Measurements from ENCODE around the gene BCAR3.
A peak's percentile ranks its signal among the peaks of the same experiment; 100 is the strongest.

BCAR3 gene

DNA sequence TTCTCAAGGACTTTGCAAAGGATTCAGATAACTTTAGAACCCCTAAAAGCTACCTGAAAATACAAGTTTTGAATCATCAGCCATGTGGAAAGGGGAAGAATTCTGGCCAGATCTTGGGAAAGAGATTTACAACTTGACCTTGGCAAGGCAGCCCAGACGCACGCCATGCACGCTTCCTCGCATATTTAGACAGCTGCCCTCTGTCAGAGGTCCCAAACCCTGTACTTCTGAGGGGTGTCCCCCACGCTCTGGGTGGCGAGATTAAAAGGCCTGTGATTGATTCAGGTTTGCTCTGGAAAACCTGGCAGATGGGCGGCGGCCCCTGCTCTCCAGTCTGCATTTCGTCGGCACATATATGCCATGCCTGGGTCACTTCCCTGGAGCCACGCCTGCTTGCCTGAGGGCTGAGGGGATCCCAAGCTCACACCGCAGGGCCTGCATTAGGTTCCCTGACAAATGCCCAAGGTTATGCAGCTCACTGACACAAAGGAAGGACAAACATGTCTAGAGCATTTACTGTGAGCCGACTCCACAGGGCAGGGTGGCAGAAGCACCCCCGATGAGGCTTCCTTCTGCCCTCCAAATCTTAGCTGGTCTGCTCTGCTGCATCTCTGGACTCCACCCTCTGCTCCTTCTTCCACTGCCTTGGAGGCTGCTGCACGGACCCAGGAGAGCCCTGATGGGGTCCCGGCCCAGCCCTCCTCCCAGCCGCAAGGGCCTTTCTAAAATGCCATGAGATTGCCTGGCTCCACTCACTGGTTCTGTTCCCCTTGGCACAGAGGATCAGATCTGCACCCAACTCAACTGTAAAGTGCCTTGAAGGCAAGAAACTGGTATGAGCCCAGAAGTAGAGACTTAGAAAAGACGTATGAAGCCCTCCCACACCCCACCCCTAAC lies 103.9 kb downstream of the BCAR3 start:
- no peak for DNase-seq (ENCODE audit: low read depth, low spot score)

DNA sequence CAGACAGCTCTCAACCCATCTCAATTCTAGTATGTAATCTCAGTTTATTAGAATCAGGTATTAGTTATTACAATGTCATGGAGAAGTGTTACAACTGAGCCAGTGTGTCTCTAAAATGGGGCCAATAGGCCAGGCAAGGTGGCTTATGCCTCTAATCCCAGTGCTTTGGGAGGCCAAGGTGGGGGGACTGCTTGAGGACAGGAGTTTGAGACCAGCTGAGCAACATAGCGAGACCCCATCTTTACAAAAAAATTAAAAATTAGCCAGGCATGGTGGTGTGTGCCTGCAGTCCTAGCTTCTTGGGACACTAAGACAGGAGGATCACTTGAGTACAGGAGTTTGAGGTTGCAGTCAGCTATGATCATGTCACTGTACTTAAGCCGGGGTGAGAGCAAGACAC lies 104.9 kb downstream of the BCAR3 start:
- DNase-seq (ENCODE audit: low read depth, low spot score): no peak

DNA sequence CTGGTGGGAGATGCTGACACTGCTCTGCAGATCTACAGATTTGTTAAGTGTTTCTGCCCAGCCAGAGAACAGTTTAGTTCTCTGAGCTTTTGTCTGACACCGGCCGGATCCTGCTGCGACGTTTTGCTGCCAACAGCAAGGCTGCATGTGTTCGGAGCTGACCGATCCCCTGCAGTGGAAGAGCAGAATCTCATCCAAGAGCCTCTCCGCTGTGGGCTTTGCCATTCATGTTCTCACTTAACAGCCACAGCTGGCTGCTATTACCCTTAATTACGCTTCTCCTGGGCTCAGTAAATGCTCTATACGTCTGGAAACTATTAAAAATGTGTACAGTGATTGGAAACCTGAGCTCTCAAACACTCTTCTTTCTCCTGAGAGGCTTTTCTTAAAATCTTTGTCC lies 105.3 kb downstream of the BCAR3 start:
- peak; percentile 47 for DNase-seq (ENCODE audit: low read depth, low spot score)

DNA sequence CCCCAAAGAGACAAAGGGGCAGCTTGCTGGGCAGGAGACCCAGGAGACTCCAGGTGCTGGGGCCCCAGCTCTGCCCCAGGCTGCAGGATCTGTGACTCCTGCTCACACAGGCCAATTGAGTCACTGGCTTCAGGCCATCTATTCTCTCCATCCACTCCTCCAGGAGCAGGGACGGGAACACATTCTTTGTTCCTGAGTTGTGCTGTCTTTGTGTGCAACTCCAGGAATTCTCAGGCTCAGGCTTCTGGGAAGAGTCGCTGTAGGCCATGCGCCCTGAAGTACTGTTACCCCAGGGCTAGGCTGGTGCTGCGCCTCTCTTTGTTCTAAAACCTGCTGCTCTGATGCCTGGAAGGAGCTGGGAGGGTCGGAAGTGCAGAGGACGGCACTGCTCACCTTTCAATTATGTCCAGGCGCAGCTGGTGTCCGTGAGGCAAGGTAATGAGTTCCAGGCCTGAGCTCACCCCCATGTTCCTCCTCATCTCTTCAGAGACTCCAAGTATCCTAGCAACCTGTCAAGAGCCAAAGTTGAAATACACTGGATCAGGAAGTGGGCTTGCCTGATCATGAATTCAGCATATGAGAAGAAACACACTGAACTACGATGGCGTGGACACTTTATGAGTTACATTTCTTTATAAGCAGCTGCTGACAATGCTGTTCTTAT lies 105.9 kb downstream of the BCAR3 start:
- no peak for DNase-seq (ENCODE audit: low read depth, low spot score)

- DNase-seq (ENCODE audit: low read depth, low spot score): no peak
These were observed 106.6 kb downstream of the BCAR3 start for GRCh38 chr1:93574991-93575390.

DNA sequence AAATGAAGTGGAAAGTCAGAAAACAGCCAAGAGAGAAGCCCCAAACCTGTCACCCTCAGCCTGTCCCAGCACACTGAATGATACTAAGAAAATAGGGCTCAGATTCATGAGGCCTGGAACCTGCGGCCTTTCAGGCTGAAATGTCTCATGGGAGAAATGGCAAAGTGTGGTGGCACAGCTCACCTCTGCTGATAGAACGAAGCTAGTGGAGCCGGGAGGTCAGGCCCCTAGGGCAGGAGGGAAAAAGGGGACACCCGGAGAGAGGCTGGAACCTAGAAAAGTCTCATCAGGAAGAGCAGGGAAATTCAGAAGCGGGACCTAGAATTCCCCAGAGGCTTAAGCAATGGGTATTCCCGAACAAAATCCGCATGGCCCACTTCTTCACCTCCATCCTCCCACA lies 107.1 kb downstream of the BCAR3 start:
- no peak for DNase-seq (ENCODE audit: low read depth, low spot score)

GRCh38 chr1:93573940-93574469 lies 107.6 kb downstream of the BCAR3 start:
- no peak for DNase-seq (ENCODE audit: low read depth, low spot score)

GRCh38 chr1:93571623-93572310 lies 109.9 kb downstream of the BCAR3 start:
- DNase-seq (ENCODE audit: low read depth, low spot score): no peak

DNA sequence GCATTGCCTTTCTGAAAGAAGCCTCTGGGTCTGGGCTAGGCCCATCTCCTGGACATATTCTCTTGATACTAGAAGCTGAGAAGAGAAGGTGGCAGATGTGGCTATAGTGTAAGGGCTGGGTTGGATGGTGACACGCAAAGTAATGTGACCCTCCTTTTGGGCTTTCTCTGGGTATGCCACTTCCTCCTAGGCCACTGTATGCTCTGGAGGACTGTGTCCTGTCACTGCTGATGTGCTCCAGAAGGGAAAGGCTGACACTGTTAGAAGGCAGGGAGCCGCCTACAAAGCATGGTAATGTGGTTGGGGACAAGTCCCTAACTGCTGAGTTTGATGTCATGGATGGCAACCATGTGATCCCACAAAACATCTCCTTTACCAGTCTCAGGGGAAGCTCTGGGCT lies 112.1 kb downstream of the BCAR3 start:
- DNase-seq (ENCODE audit: low read depth, low spot score): no peak

DNA sequence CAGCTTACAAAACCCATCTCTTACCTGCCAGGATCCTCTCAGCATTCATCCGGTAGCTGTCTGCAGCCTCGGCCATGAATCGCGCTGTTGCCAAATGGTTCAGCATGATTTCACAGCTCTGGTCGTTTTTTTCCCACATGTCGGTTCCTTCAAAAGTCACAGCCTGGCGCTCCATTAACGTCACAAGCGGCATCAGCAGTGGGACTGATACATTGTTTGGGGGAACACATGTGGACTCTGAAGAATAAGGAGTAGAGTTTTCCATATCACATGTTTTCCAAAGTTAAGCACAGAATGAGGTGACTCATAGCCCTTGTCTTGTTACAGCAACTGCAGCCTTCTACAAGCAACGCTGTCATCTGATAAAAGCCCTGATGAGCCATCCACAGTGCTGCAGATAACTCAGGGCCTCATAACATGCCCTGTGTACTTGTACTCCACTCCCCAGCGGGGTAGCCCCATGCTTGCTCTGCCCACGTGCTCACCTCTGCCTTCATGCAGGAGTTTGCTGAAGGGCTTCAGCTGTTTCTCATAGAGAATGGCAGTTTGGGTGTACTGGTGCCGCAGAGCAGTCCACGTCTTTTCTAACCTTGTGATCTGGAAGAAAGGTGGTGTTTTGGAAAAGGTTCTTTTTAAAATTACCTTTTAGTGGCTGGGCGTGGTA lies 114.2 kb downstream of the BCAR3 start:
- no peak for DNase-seq (ENCODE audit: low read depth, low spot score)

GRCh38 chr1:93566227-93566626 lies 115.4 kb downstream of the BCAR3 start:
- no peak for DNase-seq (ENCODE audit: low read depth, low spot score)

GRCh38 chr1:93565496-93566206 lies 116.0 kb downstream of the BCAR3 start:
- no peak for DNase-seq (ENCODE audit: low read depth, low spot score)

DNA sequence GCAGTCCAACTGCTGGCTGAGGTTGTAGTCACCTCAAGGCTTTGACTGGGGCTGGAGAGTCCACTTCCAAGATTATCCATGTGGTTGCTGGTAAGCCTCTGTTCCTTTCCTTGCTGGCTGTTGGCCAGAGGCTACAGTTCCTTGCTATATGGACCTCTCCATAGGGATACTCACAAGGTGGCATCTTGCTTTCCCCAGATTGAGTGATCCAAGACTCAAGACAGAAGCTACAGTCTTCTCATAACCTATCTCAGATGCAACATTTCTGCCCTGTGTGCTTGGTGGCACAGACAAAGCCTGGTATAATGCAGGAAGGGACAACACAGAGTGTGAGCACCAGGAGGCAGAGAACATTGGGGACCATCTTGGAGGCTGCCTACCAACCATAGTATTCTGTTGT lies 121.9 kb downstream of the BCAR3 start:
- DNase-seq (ENCODE audit: low read depth, low spot score): no peak

DNA sequence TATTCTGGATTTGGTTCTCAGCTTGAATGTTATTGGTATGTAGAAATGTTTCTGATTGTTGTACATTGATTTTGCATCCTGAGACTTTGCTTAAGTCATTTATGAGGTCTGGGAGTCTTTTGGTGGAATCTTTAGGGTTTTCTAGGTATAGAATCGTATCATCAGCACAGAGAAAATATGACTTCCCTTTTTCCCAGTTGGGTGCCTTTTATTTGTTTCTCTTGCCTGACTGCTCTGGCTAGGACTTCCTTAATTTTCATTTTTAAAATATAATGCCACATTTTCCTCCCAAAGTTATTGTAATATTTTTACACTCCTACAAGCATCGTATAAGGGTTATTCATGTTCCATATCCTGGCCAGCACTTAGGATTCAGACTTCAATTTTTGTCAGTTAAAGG lies 122.6 kb downstream of the BCAR3 start:
- DNase-seq (ENCODE audit: low read depth, low spot score): no peak

GRCh38 chr1:93556291-93556690 lies 125.3 kb downstream of the BCAR3 start:
- no peak for DNase-seq (ENCODE audit: low read depth, low spot score)

- DNase-seq (ENCODE audit: low read depth, low spot score): no peak
These were observed 126.5 kb downstream of the BCAR3 start for GRCh38 chr1:93554883-93555872.

GRCh38 chr1:93553886-93554490 lies 127.6 kb downstream of the BCAR3 start:
- peak; percentile 38 for DNase-seq (ENCODE audit: low read depth, low spot score)

DNA sequence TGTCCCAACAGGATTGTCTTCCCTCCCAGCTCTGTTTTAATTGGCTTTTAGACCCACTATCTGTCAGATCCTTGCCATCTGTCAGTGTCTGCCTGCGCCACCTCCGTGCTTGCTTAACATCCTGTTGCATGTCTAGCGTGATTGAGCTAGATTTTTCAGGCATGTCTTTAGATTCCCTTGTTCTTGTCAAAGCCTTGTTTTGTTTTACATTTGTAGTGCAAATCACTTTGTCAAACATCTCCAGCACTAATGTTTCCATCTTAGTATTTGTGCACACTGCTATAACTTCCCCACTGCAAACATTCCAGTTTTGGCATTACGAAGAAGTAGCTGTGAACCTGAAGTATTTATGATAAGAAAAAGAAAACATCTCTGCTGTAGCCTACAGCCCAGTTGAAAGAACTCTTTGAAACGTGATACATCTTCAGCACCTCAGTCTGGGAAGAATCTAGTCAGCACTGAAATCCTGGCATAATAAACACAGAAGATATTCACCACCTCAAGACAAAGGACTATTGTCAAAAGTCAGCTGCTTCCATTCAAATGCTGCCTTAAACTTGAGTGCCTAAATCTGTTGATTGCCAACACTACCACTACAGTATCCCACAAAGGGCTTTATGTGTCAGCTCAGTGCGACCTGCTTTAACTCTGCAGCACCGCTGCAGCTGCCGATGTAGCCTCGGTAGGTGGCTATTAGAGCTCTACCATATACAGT lies 128.7 kb downstream of the BCAR3 start:
- no peak for DNase-seq (ENCODE audit: low read depth, low spot score)

DNA sequence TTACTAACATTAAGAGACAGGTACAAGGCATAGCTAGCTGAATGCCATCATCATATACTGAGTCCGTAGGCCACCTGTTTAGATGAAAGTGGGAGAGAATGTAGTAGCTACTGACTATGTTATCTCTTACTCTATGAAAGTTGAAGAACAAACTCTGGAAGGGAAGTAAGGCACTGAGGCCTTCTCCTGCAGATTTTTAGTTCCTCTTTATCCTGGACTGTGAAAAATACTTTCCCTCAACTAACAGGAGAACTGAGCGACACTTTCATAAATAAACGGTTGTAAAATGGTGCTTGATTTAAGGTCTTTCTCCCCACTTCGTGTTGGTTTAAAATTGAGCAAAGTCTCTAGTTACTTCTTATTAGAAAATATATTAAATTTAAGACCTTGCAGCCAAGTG lies 131.8 kb downstream of the BCAR3 start:
- DNase-seq (ENCODE audit: low read depth, low spot score): no peak

All from brain pericyte (primary cell).